NCI-H1436 treated with DMSO at 0.1 percent for 48 hours (cell line): Measurements from ENCODE around the gene NR1H2.

ENCODE experiments used
- DNase-seq: peaks from one replicate; lab custom pipeline; 2025; lab: John Stamatoyannopoulos, UW

NR1H2 gene

DNA sequence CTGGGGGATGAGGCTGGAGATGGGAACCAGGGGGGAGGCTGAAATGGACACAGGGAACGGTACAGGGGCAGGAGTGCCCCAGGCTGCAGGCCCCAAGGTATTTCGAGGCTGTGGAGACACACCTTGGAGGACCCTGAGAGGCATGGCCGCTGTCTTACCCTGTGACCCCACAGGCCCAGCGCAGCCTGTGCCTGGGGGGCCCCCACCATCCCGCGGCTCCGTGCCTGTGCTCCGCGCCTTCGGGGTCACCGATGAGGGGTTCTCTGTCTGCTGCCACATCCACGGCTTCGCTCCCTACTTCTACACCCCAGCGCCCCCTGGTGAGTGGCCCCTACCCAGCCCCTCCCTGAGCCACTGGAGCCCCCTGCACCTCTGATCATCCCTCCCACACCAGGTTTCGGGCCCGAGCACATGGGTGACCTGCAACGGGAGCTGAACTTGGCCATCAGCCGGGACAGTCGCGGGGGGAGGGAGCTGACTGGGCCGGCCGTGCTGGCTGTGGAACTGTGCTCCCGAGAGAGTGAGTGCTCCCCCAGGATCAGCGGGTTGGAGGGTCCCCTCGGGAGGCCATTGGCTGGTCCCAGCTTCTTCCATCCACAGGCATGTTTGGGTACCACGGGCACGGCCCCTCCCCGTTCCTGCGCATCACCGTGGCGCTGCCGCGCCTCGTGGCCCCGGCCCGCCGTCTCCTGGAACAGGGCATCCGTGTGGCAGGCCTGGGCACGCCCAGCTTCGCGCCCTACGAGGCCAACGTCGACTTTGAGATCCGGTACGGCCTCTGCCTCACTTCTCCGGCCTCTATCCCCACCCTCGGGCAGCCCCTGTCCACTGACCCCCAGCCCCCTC lies 25.6 kb downstream of the NR1H2 start:
- no peak for DNase-seq

DNA sequence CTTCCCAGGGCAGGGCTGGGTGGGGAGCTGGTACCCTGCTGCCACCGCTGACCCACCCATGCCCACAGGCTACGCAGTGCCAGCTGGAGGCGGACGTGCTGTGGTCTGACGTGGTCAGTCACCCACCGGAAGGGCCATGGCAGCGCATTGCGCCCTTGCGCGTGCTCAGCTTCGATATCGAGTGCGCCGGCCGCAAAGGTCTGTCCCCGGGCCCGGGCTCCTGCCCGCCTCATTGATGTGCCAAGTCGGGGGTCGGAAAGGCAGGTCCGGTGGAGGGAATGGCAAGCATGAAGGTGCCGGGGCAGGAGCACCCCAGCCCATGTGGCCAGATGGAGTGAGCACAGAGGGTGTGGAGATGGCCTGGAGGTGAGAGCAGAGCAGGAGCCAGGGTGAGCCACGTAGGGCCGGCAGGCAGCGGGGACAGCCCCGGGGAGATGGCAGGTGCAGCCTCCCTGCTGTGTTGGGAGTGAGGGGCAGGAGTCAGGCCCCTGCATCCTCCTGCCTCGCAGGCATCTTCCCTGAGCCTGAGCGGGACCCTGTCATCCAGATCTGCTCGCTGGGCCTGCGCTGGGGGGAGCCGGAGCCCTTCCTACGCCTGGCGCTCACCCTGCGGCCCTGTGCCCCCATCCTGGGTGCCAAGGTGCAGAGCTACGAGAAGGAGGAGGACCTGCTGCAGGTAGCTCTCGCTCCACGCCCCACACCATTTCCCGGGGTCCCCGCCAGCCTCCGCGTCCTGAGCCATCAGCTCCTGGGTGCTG lies 26.5 kb downstream of the NR1H2 start:
- DNase-seq: no peak

DNA sequence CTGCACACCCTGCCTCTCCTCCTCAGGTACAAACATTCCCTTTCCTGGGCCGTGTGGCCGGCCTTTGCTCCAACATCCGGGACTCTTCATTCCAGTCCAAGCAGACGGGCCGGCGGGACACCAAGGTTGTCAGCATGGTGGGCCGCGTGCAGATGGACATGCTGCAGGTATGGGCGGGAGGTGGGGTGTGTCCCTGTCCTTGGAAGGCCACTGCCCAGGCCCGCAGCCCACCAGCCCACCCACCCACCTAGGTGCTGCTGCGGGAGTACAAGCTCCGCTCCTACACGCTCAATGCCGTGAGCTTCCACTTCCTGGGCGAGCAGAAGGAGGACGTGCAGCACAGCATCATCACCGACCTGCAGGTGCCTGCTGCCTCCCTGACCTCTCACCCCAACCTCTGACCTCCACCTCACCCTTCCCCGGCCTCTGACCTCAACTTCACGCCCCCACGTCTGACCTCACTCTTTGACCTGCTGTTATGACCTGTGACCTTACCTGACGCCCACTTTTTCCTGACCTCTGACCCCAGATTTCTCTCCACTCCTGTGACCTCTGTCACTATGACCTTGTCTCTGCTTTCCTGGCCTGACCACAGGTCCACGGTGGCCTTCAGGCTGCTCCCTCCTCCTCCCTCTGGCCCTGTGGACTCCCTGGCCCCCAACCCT lies 30.0 kb downstream of the NR1H2 start:
- DNase-seq: no peak

DNA sequence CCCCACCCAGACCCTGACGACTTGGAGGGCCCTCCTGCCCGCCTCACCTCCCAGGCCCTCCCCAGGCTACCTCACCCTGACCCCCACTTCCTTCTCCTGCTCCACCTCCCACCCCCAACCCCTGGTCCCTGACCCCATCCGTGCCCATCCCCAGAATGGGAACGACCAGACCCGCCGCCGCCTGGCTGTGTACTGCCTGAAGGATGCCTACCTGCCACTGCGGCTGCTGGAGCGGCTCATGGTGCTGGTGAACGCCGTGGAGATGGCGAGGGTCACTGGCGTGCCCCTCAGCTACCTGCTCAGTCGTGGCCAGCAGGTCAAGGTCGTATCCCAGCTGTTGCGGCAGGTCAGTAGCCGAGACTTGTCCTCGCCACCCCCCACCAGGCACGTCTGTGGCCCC lies 30.6 kb downstream of the NR1H2 start:
- DNase-seq: no peak

DNA sequence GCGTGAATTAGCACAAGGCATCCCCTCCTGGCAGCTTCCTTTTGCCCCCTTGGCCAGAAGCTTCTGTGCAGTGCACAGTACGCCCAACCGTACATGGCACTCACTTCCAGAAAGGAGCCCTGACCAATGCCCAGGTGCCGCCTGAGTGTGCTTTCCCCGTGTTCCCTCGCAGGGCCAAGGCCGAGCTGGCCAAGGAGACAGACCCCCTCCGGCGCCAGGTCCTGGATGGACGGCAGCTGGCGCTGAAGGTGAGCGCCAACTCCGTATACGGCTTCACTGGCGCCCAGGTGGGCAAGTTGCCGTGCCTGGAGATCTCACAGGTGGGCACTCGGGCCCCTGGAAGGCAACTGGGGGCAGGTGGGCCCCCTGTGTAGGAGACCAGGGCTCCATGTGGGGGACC lies 33.1 kb downstream of the NR1H2 start:
- no peak for DNase-seq

DNA sequence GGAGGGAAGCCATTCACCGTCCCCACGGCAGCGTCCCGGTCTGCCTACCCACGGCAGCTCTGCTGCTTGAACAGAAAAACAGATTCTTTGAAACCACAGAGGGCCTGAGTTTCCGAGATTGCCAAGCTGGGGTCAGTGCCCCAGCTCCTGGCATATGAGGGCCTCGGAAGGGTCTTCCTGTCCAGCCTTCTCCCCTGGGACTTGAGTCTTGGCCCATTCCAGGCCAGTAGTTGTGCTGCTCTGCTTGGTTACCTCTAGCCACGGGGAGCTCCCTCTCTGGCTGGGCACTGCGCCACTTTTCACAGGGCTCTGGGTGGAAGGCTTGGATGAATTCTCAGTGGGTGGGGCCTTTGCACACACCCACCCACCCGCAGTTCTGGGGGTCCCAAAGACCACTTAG lies 33.9 kb downstream of the NR1H2 start:
- no peak for DNase-seq

DNA sequence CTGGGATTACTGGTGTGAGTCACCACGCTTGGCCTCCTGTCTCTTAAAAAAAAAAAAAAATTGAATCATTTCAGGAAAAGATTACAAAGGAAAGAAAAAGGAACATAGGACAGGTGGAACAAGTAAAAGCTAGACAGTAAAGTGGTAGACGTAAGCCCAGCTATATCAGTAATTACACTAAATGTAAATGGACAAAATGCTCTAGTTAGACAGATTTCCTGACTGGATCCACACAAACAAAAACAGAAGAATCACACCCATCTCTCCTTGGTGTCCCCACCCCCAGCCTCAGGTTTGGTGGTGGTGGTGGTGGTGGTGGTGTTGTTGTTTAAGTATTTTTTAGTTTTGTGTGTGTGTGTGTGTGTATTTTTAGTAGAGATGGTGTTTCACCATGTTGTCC lies 36.2 kb downstream of the NR1H2 start:
- no peak for DNase-seq

DNA sequence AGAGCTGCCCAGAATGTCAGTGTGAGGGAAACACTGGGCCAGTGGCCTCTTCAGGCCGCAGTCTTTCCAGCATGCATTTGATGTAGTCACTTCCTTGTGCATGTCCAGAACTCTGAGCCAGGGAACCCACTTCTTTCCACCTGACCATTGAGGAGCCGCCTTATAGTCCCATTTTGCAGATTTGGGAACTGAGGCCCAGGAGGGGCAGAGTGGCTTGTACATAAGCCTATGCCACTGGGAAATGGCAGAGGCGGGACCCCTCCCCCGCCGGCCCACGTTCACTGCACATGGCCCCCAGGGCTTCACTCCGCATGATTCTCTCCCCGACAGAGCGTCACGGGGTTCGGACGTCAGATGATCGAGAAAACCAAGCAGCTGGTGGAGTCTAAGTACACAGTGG lies 36.8 kb downstream of the NR1H2 start:
- DNase-seq: no peak

DNA sequence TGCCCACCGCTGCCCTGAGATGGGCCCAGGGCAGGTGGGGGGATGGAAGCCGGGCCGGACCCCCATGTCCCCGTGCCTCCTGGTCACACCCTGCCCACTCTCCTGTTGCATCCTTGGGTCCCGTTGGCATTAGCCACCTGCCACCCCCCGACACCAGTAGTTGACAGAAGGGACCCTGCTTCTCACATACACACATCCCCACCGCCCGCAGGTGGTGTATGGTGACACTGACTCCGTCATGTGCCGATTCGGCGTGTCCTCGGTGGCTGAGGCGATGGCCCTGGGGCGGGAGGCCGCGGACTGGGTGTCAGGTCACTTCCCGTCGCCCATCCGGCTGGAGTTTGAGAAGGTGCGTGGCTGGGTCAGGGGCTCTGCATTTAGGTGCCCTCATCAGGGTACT lies 37.3 kb downstream of the NR1H2 start:
- DNase-seq: no peak

DNA sequence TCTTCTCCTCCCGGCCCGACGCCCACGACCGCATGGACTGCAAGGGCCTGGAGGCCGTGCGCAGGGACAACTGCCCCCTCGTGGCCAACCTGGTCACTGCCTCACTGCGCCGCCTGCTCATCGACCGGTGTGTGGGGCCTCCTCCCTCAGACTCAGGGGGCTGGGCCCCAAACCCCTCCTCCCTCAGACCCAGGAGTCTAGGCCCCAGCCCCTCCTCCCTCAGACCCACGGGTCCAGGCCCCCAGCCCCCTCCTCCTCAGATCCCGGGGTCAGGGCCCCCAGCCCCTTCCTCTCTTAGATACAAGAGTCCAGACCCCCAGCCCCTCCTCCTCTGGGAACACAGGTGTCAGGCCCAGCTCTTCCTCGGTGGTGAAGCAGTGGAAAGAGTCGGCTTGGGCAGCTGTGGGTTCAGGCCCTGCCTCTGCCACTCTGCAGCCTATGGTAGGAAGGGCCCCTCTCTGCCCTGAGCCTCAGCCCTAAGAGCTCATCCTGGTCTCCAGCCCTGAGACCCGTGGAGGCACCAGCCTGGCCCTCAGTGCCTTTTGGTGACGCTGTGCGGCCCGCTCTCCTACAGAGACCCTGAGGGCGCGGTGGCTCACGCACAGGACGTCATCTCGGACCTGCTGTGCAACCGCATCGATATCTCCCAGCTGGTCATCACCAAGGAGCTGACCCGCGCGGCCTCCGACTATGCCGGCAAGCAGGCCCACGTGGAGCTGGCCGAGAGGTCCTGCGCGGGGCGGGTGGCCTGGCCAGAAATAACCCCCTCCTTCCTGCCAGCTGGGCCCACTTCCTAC lies 38.8 kb downstream of the NR1H2 start:
- no peak for DNase-seq

DNA sequence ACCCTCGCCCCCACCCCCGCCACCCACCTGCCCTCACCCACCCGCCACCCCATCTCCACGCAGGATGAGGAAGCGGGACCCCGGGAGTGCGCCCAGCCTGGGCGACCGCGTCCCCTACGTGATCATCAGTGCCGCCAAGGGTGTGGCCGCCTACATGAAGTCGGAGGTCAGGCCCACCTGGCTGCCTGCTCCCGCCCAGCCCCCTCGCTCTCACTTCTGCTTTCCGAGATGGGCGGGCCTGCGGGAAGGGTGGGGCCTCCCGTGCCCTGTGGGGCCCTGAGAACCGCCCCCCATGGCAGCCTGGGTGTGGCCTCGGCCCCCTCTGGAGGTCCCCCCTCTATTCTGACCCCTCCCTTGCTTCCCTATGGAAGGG lies 39.4 kb downstream of the NR1H2 start:
- DNase-seq: no peak

DNA sequence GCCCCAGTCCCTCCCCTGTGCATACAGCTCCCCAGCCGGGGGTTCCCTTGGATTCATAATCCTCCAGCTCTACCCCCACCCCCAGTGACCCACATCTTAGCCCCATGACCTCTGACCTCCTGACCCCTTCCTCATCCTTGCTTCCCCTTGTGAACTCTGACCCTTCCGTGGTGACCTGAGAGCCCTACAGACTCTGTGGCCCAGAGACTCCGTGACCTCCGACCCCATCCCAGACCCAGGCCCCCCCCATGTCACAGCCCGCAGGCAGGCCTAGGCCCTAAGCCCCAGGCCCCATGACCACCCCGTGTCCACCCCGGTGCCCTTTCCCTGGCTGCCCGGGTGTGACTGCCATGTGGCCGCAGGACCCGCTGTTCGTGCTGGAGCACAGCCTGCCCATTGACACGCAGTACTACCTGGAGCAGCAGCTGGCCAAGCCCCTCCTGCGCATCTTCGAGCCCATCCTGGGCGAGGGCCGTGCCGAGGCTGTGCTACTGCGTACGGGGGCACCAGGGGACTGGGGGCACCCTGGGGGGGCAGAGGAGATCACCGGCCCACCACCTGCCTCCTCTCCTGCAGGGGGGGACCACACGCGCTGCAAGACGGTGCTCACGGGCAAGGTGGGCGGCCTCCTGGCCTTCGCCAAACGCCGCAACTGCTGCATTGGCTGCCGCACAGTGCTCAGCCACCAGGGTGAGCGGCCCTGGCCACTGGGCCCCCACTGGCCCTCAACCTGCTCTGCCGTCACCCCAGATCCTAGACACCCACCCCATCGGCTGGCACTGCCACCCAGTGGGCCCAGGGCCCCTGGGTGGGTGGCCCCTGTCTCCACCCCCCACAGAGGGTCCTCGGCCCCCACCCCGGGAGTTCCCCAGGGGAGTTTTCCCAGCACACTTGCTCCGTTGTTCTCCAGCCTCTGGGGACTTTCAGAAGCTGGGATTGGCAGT lies 40.0 kb downstream of the NR1H2 start:
- DNase-seq: no peak

DNA sequence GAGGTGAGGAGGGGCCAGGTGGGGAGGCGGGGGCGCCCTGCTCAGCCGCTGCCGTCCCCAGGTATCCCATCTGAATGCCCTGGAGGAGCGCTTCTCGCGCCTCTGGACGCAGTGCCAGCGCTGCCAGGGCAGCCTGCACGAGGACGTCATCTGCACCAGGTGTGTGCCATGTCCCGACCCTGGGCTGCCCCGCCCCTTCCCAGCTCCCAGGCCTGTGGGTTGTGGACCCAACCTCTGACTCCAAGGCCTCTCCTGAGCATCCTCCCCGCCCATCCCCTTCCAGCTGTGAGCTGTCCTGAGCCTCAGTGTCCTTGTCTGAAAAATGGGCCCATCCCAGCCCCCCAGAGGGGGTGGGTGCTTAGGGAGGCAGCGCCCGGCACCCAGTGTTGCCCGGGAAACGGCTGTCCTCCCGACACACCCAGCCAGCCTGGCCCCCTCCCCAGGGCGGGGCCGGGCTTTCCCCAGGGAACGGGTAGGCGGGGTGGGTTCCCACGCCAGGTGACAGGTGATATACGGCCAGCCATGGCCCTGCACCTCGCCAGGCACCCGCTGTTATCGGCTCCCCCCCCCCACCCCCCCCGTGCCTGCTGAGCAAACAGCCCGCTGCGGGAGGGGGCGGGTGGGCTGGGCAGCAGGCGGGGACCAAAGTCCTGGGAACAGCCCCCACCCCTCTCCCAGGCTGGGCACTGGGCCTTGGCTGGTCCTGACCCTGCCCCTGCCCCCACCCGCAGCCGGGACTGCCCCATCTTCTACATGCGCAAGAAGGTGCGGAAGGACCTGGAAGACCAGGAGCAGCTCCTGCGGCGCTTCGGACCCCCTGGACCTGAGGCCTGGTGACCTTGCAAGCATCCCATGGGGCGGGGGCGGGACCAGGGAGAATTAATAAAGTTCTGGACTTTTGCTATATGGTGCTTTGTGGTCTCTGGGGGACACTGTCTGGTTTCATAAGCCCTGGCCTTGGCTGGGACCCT lies 41.1 kb downstream of the NR1H2 start:
- no peak for DNase-seq

DNA sequence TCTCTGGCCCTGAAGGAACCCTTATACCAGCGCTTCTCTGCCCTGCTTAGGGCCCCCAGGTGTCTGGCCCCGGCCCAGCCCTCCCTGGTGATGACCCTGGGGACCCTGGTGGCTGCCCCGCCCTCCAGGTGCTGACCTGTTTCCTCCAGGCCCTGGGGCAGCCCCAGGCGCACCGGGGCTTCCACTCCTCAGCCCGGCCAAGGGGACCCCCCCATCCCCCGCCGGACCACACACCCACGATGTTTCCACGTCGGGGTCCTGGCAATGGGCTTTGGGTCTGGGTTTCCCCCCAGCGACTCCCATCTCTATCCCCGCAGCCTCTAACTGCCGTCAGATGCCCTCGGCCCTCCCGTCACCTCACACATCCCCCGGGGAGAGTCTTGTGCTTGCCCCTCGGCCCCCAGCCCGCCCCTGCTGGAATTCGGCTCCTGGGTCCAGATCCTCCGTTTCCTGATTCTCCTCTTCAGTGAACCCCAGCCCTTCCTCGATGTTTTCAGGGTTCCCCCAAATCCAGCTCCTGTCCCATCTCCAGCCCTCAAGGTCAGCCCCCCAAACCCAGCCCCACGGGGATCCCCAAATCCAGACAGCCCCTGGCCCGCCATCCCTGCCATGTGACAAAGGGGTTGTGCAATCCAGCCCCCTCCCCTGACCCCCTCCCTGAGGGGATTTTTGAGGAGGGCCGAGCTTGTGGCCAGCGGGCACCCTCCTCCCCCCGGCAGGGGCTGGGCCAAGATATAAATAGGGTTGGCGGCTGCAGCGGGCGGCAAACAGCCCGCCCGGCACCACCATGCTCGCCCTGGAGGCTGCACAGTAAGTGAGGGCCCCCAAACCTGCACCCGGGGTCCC lies 42.1 kb downstream of the NR1H2 start, which contains the start of gene SPIB:
Gene SPIB (plus strand): TSS at position 763 of the 846 bp plus-strand sequence. CDS start 25 bp downstream, at position 788.
- no peak for DNase-seq

DNA sequence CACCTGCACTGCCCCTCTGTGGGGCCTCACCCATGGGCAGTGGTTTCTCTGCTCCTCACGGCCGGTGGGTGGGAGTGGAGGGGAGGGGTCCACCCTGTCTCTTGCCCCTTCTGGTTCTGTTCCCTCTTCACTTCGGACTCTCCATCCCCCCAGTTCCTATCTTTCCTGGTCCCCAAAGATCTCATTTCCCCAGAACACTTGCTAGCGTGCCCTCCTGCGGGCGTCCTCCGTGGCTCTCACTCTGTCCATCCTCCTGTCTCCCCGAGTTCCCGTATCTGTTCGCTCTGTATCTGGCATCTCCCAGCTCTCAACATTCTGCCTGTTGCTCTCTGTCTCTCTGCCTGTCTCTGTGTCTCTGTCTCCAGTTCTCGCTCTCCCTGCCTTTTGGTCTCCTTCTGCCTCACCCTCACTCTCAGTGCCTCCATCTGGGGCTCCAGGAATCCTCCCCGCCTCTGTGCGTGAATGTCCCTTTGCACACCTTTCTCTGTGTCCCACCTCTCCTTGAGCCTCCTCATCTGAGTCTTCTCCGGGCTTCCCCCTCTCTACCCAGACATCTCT lies 42.8 kb downstream of the NR1H2 start:
- DNase-seq: no peak

DNA sequence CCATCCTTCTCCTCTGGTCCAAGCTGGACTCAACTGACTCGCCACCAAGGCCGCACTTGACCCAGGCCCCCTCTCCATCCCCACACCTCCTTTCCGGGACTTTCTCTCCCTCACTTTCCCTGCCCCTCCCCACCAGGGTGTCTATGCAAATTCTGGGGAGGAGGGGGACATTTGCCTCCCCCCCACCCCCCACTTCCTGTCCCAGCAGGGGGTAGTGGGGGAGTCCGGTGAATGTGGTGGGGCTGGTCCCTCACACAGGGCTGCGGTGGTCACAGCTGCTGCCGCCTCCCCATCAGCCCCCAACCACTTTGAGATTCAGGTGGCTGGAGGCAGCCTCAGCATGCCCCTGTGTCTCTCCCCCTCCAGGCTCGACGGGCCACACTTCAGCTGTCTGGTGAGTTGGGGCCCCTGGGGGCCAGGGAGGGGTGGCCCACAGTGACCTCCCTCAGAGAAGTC lies 43.4 kb downstream of the NR1H2 start:
- DNase-seq: no peak

DNA sequence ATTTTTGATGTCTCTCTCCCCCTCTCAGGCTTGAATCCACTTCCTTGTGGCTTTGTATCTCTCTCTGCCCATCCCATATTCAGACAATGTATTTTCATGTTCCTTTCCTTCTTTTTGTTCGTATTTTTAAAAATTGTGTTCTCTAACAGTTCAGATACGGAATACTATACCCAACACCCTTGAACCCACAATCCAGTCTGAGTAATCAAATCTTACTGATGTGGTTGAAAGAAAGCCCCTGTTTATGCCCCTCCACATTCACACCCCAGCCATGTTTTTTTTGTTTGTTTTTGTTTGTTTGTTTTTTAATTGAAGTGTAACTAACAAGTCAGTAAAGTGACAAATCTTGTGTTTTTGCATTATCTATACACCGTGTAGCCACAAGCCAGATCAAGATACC lies 43.9 kb downstream of the NR1H2 start:
- no peak for DNase-seq

DNA sequence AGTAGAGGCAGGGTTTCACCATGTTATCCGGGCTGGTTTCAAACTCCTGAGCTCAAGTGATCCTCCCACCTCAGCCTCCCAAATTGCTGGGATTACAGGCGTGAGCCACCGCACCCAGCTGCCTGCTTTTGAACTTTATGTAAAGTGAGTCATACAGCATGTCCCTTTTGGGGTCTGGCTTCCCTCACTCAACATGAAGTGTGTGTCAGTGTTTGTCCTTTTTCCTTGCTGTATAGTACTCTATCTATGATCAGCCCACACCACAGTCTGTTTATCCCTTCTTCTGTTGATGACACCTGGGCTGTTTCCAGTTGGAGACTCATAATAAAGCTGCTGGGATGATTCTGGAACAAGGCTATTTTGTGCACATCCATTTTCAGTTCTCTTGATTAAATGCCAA lies 44.6 kb downstream of the NR1H2 start:
- no peak for DNase-seq
